MM.1S (cell line): ENCODE results near the gene ARFGEF2.

Experiments
- CTCF ChIP-seq: fragments of 300-600 bp; sonication (generic); IDR thresholded peaks from 2 replicates; pipeline ENCODE4 v1.5.1; 2016; ENCODE audit warnings: antibody characterized with exemption, low read length, mixed read lengths
- EZH2phosphoT487 ChIP-seq: fragments of 300-600 bp; sonication (generic); IDR thresholded peaks from 2 replicates; pipeline ENCODE4 v1.6.1; 2018; ENCODE audit warnings: antibody characterized with exemption, low read length

GRCh38 chr20:48957533-48957932, 36.0 kb downstream of the ARFGEF2 start:
- TF ChIP-seq CTCF, result no peak
- no peak for TF ChIP-seq EZH2phosphoT487
